Mammary microvascular endothelial cell (primary cell): ENCODE results near the gene PAX2. TPM values are rescaled to one million over a fixed set of nuclear protein-coding genes. Genes with fewer than 3 reads are reported as not detected.

ENCODE experiments used
- total RNA-seq: library from RNA; depleted of rRNA; stranded (reverse); fragments of >200 nt; gene quantifications from 2 replicates; pipeline ENCODE4 v1.2.3, GENCODE V29; 2015

PAX2 gene
- not detected in 2 replicates for total RNA-seq

GRCh38 chr10:100744987-100745881, at the start of gene PAX2:
Gene PAX2 (plus strand): TSS chr10:100745582. CDS start chr10:100746261, 679 bp downstream.

Other genes starting within 250 kb of the PAX2 start
- gene SEC31B, start 225.7 kb upstream of the PAX2 start, total RNA-seq = 0.87 and 0.89 TPM in 2 replicates
- 220 and 254 TPM in 2 replicates for gene NDUFB8, start 215.7 kb upstream of the PAX2 start, total RNA-seq
- 3.1 and 3.7 TPM in 2 replicates for gene HIF1AN, start 209.6 kb upstream of the PAX2 start, total RNA-seq
- 17.8 and 20.4 TPM in 2 replicates for gene SLF2, start 167.4 kb downstream of the PAX2 start, total RNA-seq
- gene SEMA4G, start 223.9 kb downstream of the PAX2 start, total RNA-seq = 0.84 and 1.8 TPM in 2 replicates
- 80.0 and 96.6 TPM in 2 replicates for gene MRPL43, start 241.9 kb downstream of the PAX2 start, total RNA-seq
- gene TWNK, start 242.0 kb downstream of the PAX2 start, total RNA-seq = 5.3 and 5.8 TPM in 2 replicates